HuH-7.5 (cell line): Measurements from ENCODE around the gene ATG16L1.

Experiments
- DNase-seq: peaks from one replicate; pipeline ENCODE4 v3.0.0; 2011; ENCODE audit warnings: low spot score

ATG16L1 gene

GRCh38 chr2:233295891-233296290, 44.4 kb downstream of the ATG16L1 start:
- DNase-seq: no peak

GRCh38 chr2:233297076-233297475, 45.6 kb downstream of the ATG16L1 start:
- DNase-seq: no peak

DNA sequence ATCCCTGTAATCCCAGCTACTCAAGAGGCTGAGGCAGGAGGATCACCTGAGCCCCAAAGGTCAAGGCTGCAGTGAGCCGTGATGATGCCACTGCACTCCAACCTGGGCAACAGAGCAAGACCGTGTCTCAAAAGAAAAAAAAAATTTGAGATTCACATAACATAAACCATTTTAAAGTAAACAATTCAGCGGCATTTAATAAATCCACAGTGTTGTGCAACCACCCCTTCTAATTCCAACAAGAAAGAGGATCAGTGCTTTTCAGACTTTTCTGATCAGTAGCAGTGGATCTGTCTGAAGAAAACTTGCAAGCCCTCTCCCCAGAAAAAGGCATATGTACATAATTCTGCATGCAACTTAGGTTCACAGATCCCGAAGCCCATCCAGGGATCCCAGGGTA, 48.9 kb downstream of the ATG16L1 start:
- DNase-seq: no peak

- DNase-seq: no peak
Observed at GRCh38 chr2:233301248-233301647, 49.8 kb downstream of the ATG16L1 start.

- DNase-seq: no peak
Observed at GRCh38 chr2:233301811-233302210, 50.3 kb downstream of the ATG16L1 start.

DNA sequence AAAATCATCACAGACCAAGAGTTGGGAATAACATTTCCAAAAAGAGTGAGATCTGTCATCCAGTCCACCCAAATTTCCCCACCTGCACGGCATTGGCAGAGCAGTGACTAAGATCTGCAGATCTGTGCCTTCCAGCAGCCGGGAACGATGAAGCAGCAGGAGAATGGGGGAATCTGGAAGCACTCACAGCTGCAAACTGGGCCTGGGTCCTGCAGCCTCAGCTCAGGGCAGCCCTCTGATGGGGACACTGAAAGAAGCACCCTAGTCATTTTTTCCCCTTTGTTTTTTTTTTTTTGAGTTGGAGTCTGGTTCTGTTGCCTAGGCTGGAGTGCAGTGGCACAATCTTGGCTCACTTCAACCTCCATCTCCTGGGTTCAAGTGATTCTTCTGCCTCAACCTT, 51.8 kb downstream of the ATG16L1 start:
- DNase-seq: no peak

- DNase-seq: no peak
Observed at GRCh38 chr2:233307565-233307964, 56.1 kb downstream of the ATG16L1 start, which contains the start of gene SAG. SAG (plus strand) TSS chr2:233307816; CDS start chr2:233309190, 1,374 bp downstream.

- no peak for DNase-seq
Observed at GRCh38 chr2:233311241-233311926, 59.9 kb downstream of the ATG16L1 start.

- no peak for DNase-seq
Observed at GRCh38 chr2:233312874-233313273, 61.4 kb downstream of the ATG16L1 start.

GRCh38 chr2:233314180-233314925, 62.9 kb downstream of the ATG16L1 start:
- DNase-seq: no peak

- no peak for DNase-seq
Observed at GRCh38 chr2:233317196-233317943, 65.9 kb downstream of the ATG16L1 start.

GRCh38 chr2:233319256-233319655, 67.8 kb downstream of the ATG16L1 start:
- DNase-seq: no peak

DNA sequence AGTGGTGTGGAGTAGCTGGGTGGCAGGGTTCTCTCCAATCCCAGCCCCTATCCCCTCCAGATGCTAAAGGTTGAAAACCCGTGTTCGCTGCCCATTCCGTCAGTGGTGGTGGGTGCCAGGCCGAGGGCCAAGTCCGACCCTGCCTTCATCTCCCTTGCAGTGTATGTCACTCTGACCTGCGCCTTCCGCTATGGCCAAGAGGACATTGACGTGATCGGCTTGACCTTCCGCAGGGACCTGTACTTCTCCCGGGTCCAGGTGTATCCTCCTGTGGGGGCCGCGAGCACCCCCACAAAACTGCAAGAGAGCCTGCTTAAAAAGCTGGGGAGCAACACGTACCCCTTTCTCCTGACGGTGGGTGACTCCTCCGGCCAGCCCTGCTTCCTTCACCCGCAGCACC, 69.0 kb downstream of the ATG16L1 start:
- DNase-seq: no peak

GRCh38 chr2:233321166-233321565, 69.7 kb downstream of the ATG16L1 start:
- no peak for DNase-seq

DNA sequence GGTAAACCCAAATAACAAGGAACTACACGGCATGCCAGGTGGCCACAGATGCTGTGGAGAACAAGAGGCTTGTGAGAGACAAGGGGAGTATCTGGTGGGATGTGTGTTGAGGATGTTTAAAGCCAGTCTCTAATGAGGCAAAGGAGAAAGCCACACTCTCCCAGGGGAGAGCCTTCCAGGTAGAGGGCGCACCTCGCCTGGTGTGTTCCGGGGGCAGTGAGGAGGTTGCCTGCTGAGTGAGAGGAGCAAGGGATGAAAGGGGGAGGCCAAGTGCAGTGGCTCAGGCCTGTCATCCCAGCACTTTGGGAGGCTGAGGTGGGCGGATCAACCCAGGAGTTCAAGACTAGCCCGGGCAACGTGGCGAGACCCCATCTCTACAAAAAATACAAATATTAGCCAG, 72.4 kb downstream of the ATG16L1 start:
- DNase-seq: no peak

DNA sequence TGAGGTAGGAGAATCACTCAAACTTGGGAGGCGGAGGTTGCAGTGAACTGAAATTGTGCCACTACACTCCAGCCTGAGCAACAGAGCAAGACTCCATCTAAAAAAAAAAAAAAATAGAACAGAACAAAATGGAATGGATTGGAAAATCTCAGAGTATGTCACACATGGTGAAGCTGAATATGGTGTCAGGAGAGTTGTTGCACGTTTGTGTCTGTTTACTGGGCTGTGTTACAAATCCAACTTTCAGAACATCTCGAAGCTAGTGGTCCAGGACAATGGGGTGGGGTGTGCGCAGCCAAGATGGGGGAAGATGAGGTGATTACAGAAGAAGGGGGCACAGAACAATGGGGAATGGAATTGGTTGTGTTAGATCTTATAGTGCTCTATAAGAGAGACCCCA, 73.8 kb downstream of the ATG16L1 start:
- DNase-seq: no peak

DNA sequence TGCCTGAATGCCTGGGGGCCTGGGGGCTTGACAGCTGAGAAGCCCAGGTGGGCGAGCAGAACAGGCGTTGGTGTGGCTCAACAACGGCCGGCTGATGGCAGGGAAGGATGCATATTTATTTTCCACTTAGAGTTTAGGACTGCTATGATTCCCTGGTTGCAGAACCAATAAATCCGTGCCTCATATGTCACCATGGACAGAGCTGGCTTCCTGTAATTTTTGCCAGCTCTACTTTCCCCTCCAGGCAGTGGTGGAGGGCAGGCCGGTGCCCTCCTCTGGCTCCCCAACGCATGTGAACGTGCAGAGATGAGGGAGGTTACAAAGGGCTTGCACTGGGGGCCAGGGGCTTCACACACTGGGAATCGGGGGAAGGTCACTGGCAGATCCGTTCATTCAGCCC, 74.3 kb downstream of the ATG16L1 start:
- no peak for DNase-seq

GRCh38 chr2:233326500-233326899, 75.0 kb downstream of the ATG16L1 start:
- no peak for DNase-seq

- no peak for DNase-seq
Observed at GRCh38 chr2:233328922-233329321, 77.4 kb downstream of the ATG16L1 start.

DNA sequence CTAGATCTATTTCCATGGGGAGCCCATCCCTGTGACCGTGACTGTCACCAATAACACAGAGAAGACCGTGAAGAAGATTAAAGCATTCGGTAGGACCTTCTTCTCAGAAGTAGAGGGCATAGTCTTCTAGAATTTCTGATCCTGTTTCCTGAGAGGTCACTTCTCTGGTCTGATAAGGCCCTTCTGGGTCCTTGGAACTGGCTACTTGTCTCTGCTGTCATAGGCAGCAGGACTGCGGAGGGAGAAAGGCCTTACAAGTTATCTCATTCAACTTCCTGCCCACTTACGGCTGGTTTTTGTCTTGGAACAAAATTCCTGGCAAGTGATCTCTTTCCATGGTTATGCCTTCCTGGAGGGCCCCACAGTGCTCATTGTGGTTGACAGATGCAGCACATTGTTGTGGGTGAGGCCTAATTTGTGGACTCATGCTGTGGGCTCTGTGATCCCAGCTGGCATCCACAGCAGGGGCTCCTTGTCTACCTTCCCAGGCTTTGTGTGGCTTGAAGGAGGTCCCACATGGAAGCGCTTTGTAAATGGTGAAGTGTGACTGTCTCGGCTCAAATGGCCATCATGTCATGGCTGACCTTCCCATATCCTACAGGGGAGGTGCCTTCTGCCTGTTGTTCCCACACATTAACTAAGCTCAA, 78.1 kb downstream of the ATG16L1 start:
- no peak for DNase-seq

GRCh38 chr2:233331536-233331935, 80.1 kb downstream of the ATG16L1 start:
- no peak for DNase-seq

DNA sequence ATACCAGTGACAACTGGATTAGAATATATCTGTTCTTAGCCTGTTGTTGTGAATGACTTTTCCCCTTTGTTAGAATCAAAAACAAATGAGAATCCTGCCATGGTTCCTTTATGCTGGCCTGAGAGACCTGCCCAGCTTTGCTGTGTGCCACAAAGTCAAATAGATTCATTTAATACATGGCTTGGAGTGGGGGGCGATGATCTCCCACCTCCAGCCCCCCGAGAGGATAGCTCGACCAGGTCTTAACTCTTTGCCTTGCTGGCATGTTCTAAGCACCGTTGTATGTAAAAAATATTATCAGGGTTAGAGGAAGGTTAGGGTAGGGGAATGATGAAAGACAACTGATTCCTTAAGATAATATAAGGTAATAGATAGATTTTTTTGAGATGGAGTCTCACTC, 80.7 kb downstream of the ATG16L1 start:
- no peak for DNase-seq
